Neural progenitor cell (in vitro differentiated cells): Measurements from ENCODE around the gene MAD1L1. TPM values are rescaled to one million over a fixed set of nuclear protein-coding genes. Genes with fewer than 3 reads are reported as not detected.

Source experiments
- DNase-seq: peaks from one replicate; pipeline ENCODE4 v3.0.0-alpha.2; 2016; ENCODE audit warnings: low spot score
- H2AFZ ChIP-seq: fragments of 200-600 bp; sonication (generic); replicated peaks from 2 replicates; pipeline ENCODE4 v1.6.1; 2016; ENCODE audit warnings: antibody characterized with exemption
- H3F3A ChIP-seq: fragments of 200-600 bp; sonication (generic); 2 replicates; pipeline ENCODE4 v1.6.1; 2016; ENCODE audit warnings: antibody characterized with exemption, low read depth
- H3K27ac ChIP-seq: fragments of 200-600 bp; sonication (generic); 2 replicates; pipeline ENCODE4 v1.5.1; 2016; ENCODE audit warnings: mild to moderate bottlenecking
- H3K27me3 ChIP-seq: fragments of 200-600 bp; sonication (generic); 2 replicates; pipeline ENCODE4 v1.6.1; 2016; ENCODE audit warnings: mild to moderate bottlenecking, moderate library complexity
- H3K36me3 ChIP-seq: fragments of 200-600 bp; sonication (generic); 2 replicates; pipeline ENCODE4 v1.5.1; 2016
- H3K4me1 ChIP-seq: fragments of 200-600 bp; sonication (generic); 2 replicates; pipeline ENCODE4 v1.6.1; 2016; ENCODE audit warnings: mixed run types
- H3K4me2 ChIP-seq: fragments of 200-600 bp; sonication (generic); 2 replicates; pipeline ENCODE4 v1.6.1; 2016
- H3K4me3 ChIP-seq: fragments of 200-600 bp; sonication (generic); 2 replicates; pipeline ENCODE4 v1.5.1; 2016
- H3K79me2 ChIP-seq: fragments of 200-600 bp; sonication (generic); 2 replicates; pipeline ENCODE4 v1.6.1; 2016; ENCODE audit warnings: low read depth
- H3K9ac ChIP-seq: fragments of 200-600 bp; sonication (generic); 2 replicates; pipeline ENCODE4 v1.6.1; 2016
- H3K9me3 ChIP-seq: fragments of 200-600 bp; sonication (generic); 2 replicates; pipeline ENCODE4 v1.5.1; 2016; ENCODE audit warnings: low read depth
- H4K20me1 ChIP-seq: fragments of 200-600 bp; sonication (generic); 2 replicates; pipeline ENCODE4 v1.6.1; 2016; ENCODE audit warnings: low read depth
- H3K27ac Mint-ChIP-seq: 3 replicates; pipeline ENCODE4 v1.8.0; 2021; ENCODE audit warnings: mixed read lengths
- H3K27me3 Mint-ChIP-seq: 2 replicates; pipeline ENCODE4 v1.8.0; 2022; ENCODE audit warnings: low read depth, mild to moderate bottlenecking, inconsistent platforms, moderate library complexity, mixed read lengths; ENCODE audit not compliant: insufficient read depth
- H3K36me3 Mint-ChIP-seq: 3 replicates; pipeline ENCODE4 v1.8.0; 2021; ENCODE audit warnings: mixed read lengths
- H3K4me1 Mint-ChIP-seq: 3 replicates; pipeline ENCODE4 v1.8.0; 2021; ENCODE audit warnings: mixed read lengths
- H3K4me3 Mint-ChIP-seq: 3 replicates; pipeline ENCODE4 v1.8.0; 2021; ENCODE audit warnings: mild to moderate bottlenecking, moderate library complexity, mixed read lengths
- H3K9me3 Mint-ChIP-seq: 3 replicates; pipeline ENCODE4 v1.8.0; 2020; ENCODE audit warnings: mixed read lengths
- CTCF ChIP-seq: fragments of 200-600 bp; sonication (generic); IDR thresholded peaks from 2 replicates; pipeline ENCODE4 v1.5.1; 2017; ENCODE audit warnings: antibody characterized with exemption, mild to moderate bottlenecking
- EZH2 ChIP-seq: fragments of 200-600 bp; sonication (generic); IDR thresholded peaks from 2 replicates; pipeline ENCODE4 v1.6.1; 2017; ENCODE audit warnings: antibody characterized with exemption, mild to moderate bottlenecking, moderate library complexity
- EZH2phosphoT487 ChIP-seq: fragments of 200-600 bp; sonication (generic); IDR thresholded peaks from 2 replicates; pipeline ENCODE4 v1.6.1; 2017; ENCODE audit warnings: antibody characterized with exemption
- total RNA-seq: library from RNA; depleted of rRNA; stranded (reverse); fragments of >200 nt; gene quantifications from 2 replicates; pipeline ENCODE4 v1.2.3, GENCODE V29; 2015; ENCODE audit warnings: low replicate concordance

The MAD1L1 gene
- total RNA-seq, 1 donor from 2014 or later = 23.7 TPM

GRCh38 chr7:2168615-2169311 is 64.0 kb downstream of the MAD1L1 start:
- no peaks in the 10 kb centered on the region for H4K20me1 ChIP-seq
- DNase-seq = no peak
- peak overlapping the region; percentile 94 for H3K27ac Mint-ChIP-seq

GRCh38 chr7:2166625-2167280 is 66.0 kb downstream of the MAD1L1 start:
- Histone ChIP-seq H3K27me3 (no peaks in the 10 kb centered on the region), H3K4me2 (no peak overlapping the region), H3K9ac (no peak overlapping the region), H3K4me1 (peaks cover 30% of the 10 kb centered on the region), H3K36me3 (no peaks in the 10 kb centered on the region), H3F3A (peaks cover 18% of the 10 kb centered on the region), H3K9me3 (no peaks in the 10 kb centered on the region), H2AFZ (no peak overlapping the region), H4K20me1 (no peaks in the 10 kb centered on the region), H3K4me3 (no peak overlapping the region), H3K79me2 (no peaks in the 10 kb centered on the region), H3K27ac (no peak overlapping the region)
- Mint-ChIP-seq H3K27ac (no peak overlapping the region), H3K27me3 (peaks cover 8% of the 10 kb centered on the region), H3K36me3 (peaks cover 16% of the 10 kb centered on the region), H3K9me3 (peaks cover 2% of the 10 kb centered on the region), H3K4me3 (no peak overlapping the region), H3K4me1 (peaks cover 57% of the 10 kb centered on the region)
- no peak for TF ChIP-seq EZH2phosphoT487
- no peak for TF ChIP-seq EZH2
- no peak for TF ChIP-seq CTCF
- no peak for DNase-seq

More at GRCh38 chr7:2168615-2169311, 64.0 kb downstream of the MAD1L1 start:
- Mint-ChIP-seq H3K9me3 (peaks cover 2% of the 10 kb centered on the region), H3K4me3 (no peak overlapping the region), H3K27me3 (peaks cover 5% of the 10 kb centered on the region), H3K36me3 (peaks cover 16% of the 10 kb centered on the region), H3K4me1 (peaks cover 49% of the 10 kb centered on the region)
- no peak overlapping the region for H3K9ac ChIP-seq
- no peaks in the 10 kb centered on the region for H3K36me3 ChIP-seq
- H3F3A ChIP-seq = peaks cover 5% of the 10 kb centered on the region
- no peak overlapping the region for H3K4me2 ChIP-seq
- H3K9me3 ChIP-seq = no peaks in the 10 kb centered on the region
- TF ChIP-seq EZH2 (no peak), EZH2phosphoT487 (no peak), CTCF (no peak)
- H2AFZ ChIP-seq = no peak overlapping the region
- H3K27ac ChIP-seq = no peak overlapping the region
- no peaks in the 10 kb centered on the region for H3K27me3 ChIP-seq
- H3K79me2 ChIP-seq = no peaks in the 10 kb centered on the region
- no peak overlapping the region for H3K4me3 ChIP-seq
- H3K4me1 ChIP-seq = peaks cover 22% of the 10 kb centered on the region

- no peaks in the 10 kb centered on the region for H3K27me3 ChIP-seq
- no peak overlapping the region for H3K4me2 ChIP-seq
- no peak overlapping the region for H3K4me3 ChIP-seq
- peaks cover 2% of the 10 kb centered on the region for H3K9me3 Mint-ChIP-seq
- H3K27me3 Mint-ChIP-seq = peaks cover 7% of the 10 kb centered on the region
- peaks cover 18% of the 10 kb centered on the region for H3F3A ChIP-seq
- H3K27ac Mint-ChIP-seq = no peak overlapping the region
- H3K9ac ChIP-seq = no peak overlapping the region
- H3K4me1 Mint-ChIP-seq = peaks cover 57% of the 10 kb centered on the region
- H3K4me3 Mint-ChIP-seq = no peak overlapping the region
- no peaks in the 10 kb centered on the region for H3K36me3 ChIP-seq
- peaks cover 30% of the 10 kb centered on the region for H3K4me1 ChIP-seq
- no peaks in the 10 kb centered on the region for H3K79me2 ChIP-seq
- no peak overlapping the region for H3K27ac ChIP-seq
- H4K20me1 ChIP-seq = no peaks in the 10 kb centered on the region
- no peak overlapping the region for H2AFZ ChIP-seq
- H3K36me3 Mint-ChIP-seq = peaks cover 16% of the 10 kb centered on the region
- no peak for DNase-seq
- no peaks in the 10 kb centered on the region for H3K9me3 ChIP-seq
- TF ChIP-seq CTCF (no peak), EZH2phosphoT487 (no peak)
These were observed 66.8 kb downstream of the MAD1L1 start for GRCh38 chr7:2165610-2166594.
